H9 (cell line): ENCODE results near the gene FHIP1B. TPM values are rescaled to one million over a fixed set of nuclear protein-coding genes. Genes with fewer than 3 reads are reported as not detected.

ENCODE experiments used
- DNase-seq: peaks from one replicate; pipeline ENCODE4 v3.0.0-alpha.2; 2017
- H2AFZ ChIP-seq: one replicate; pipeline ENCODE4 v1.6.1; 2013; ENCODE audit warnings: mild to moderate bottlenecking, low read length, control low read depth, moderate library complexity
- H2AK5ac ChIP-seq: 2 replicates; pipeline ENCODE4 v1.6.1; 2013; ENCODE audit warnings: low read length, control low read depth, mixed read lengths; ENCODE audit not compliant: insufficient read length
- H2BK120ac ChIP-seq: one replicate; pipeline ENCODE4 v1.6.1; 2013; ENCODE audit warnings: low read depth, mild to moderate bottlenecking, low read length, control low read depth, inconsistent platforms; ENCODE audit not compliant: poor library complexity, severe bottlenecking
- H2BK12ac ChIP-seq: 2 replicates; pipeline ENCODE4 v1.6.1; 2013; ENCODE audit warnings: low read length, control low read depth, mixed read lengths, low read depth; ENCODE audit not compliant: insufficient read length
- H2BK15ac ChIP-seq: 2 replicates; pipeline ENCODE4 v1.6.1; 2013; ENCODE audit warnings: low read depth, low read length, control low read depth
- H2BK20ac ChIP-seq: one replicate; pipeline ENCODE4 v1.6.1; 2013; ENCODE audit warnings: low read depth, mild to moderate bottlenecking, low read length, control low read depth, inconsistent platforms; ENCODE audit not compliant: poor library complexity, severe bottlenecking
- H2BK5ac ChIP-seq: 2 replicates; pipeline ENCODE4 v1.6.1; 2013; ENCODE audit warnings: low read length, control low read depth, mixed read lengths; ENCODE audit not compliant: insufficient read length
- H3K14ac ChIP-seq: 2 replicates; pipeline ENCODE4 v1.6.1; 2013; ENCODE audit warnings: low read length, control low read depth; ENCODE audit not compliant: insufficient read depth
- H3K18ac ChIP-seq: 2 replicates; pipeline ENCODE4 v1.6.1; 2013; ENCODE audit warnings: low read depth, mild to moderate bottlenecking, mixed read lengths, low read length, control low read depth; ENCODE audit not compliant: insufficient read length
- H3K23ac ChIP-seq: 2 replicates; pipeline ENCODE4 v1.6.1; 2013; ENCODE audit warnings: low read length, control low read depth, mixed read lengths, low read depth; ENCODE audit not compliant: insufficient read length
- H3K23me2 ChIP-seq: 2 replicates; pipeline ENCODE4 v1.6.1; 2013; ENCODE audit warnings: low read depth, mild to moderate bottlenecking, mixed read lengths, low read length, control low read depth; ENCODE audit not compliant: insufficient read length, poor library complexity, severe bottlenecking
- H3K27ac ChIP-seq: 2 replicates; pipeline ENCODE4 v1.5.1; 2013; ENCODE audit warnings: low read length, control low read depth, mixed read lengths, low read depth; ENCODE audit not compliant: insufficient read length
- H3K27me3 ChIP-seq: 2 replicates; pipeline ENCODE4 v1.6.1; 2013; ENCODE audit warnings: low read length, control low read depth, inconsistent platforms; ENCODE audit not compliant: insufficient read depth
- H3K4ac ChIP-seq: 2 replicates; pipeline ENCODE4 v1.6.1; 2013; ENCODE audit warnings: low read depth, mild to moderate bottlenecking, control low read depth, inconsistent platforms, low read length, moderate library complexity
- H3K4me1 ChIP-seq: 2 replicates; pipeline ENCODE4 v1.6.1; 2013; ENCODE audit warnings: low read length, control low read depth, inconsistent platforms; ENCODE audit not compliant: insufficient read depth
- H3K4me2 ChIP-seq: 2 replicates; pipeline ENCODE4 v1.6.1; 2013; ENCODE audit warnings: low read length, control low read depth, mixed read lengths; ENCODE audit not compliant: insufficient read length, insufficient read depth
- H3K56ac ChIP-seq: 2 replicates; pipeline ENCODE4 v1.6.1; 2013; ENCODE audit warnings: low read depth, mild to moderate bottlenecking, mixed read lengths, low read length, control low read depth; ENCODE audit not compliant: insufficient read length
- H3K79me1 ChIP-seq: 2 replicates; pipeline ENCODE4 v1.6.1; 2013; ENCODE audit warnings: low read depth, mild to moderate bottlenecking, moderate library complexity, low read length, control low read depth, inconsistent platforms; ENCODE audit not compliant: insufficient read depth, poor library complexity, severe bottlenecking
- H3K79me2 ChIP-seq: 2 replicates; pipeline ENCODE4 v1.6.1; 2013; ENCODE audit warnings: low read length, control low read depth, inconsistent platforms; ENCODE audit not compliant: insufficient read depth
- H3K9ac ChIP-seq: 2 replicates; pipeline ENCODE4 v1.6.1; 2013; ENCODE audit warnings: low read length, control low read depth, mixed read lengths; ENCODE audit not compliant: insufficient read length; ENCODE audit errors: extremely low read depth
- H3K9me3 ChIP-seq: one replicate; pipeline ENCODE4 v1.6.1; 2013; ENCODE audit warnings: low read depth, low read length, inconsistent platforms; ENCODE audit not compliant: control insufficient read depth
- H3T11ph ChIP-seq: one replicate; pipeline ENCODE4 v1.6.1; 2013; ENCODE audit warnings: mild to moderate bottlenecking, low read length, control low read depth, inconsistent platforms
- H4K20me1 ChIP-seq: one replicate; pipeline ENCODE4 v1.6.1; 2013; ENCODE audit not compliant: control insufficient read depth, insufficient read length, insufficient read depth
- H4K5ac ChIP-seq: 2 replicates; pipeline ENCODE4 v1.6.1; 2013; ENCODE audit warnings: low read depth, mild to moderate bottlenecking, mixed read lengths, low read length, control low read depth; ENCODE audit not compliant: insufficient read length
- H4K8ac ChIP-seq: replicated peaks from 2 replicates; pipeline ENCODE4 v1.6.1; 2013; ENCODE audit warnings: low read length, control low read depth, mixed read lengths, low read depth; ENCODE audit not compliant: insufficient read length
- H4K91ac ChIP-seq: 2 replicates; pipeline ENCODE4 v1.6.1; 2013; ENCODE audit warnings: low read depth, mild to moderate bottlenecking, moderate library complexity, mixed read lengths, low read length, control low read depth; ENCODE audit not compliant: insufficient read length
- H3K27ac Mint-ChIP-seq, 3 experiments: 2 replicates in 2 of 3; 3 replicates in 1 of 3; pipeline ENCODE4 v1.8.0; 2020 to 2021; ENCODE audit warnings: mixed read lengths in 3 of 3, mild to moderate bottlenecking in 1 of 3, moderate library complexity in 1 of 3
- H3K27me3 Mint-ChIP-seq: 2 replicates; pipeline ENCODE4 v1.8.0; 2021; ENCODE audit warnings: low read depth, mild to moderate bottlenecking, moderate library complexity, mixed read lengths
- H3K36me3 Mint-ChIP-seq, 3 experiments: 2 replicates in 2 of 3; 3 replicates in 1 of 3; pipeline ENCODE4 v1.8.0; 2020 to 2021; ENCODE audit warnings: low read depth in 3 of 3, mixed read lengths in 3 of 3; ENCODE audit not compliant: insufficient read depth in 1 of 3
- H3K4me1 Mint-ChIP-seq, 2 experiments: 2 replicates each; pipeline ENCODE4 v1.8.0; 2020; ENCODE audit warnings: mixed read lengths in 2 of 2
- H3K4me3 Mint-ChIP-seq, 2 experiments: 2 replicates in 1 of 2; 3 replicates in 1 of 2; pipeline ENCODE4 v1.8.0; 2020 to 2021; ENCODE audit warnings: mild to moderate bottlenecking in 2 of 2, mixed read lengths in 2 of 2, moderate library complexity in 1 of 2
- H3K9me3 Mint-ChIP-seq, 2 experiments: 2 replicates in 1 of 2; 3 replicates in 1 of 2; pipeline ENCODE4 v1.8.0; 2020; ENCODE audit warnings: mild to moderate bottlenecking in 2 of 2, mixed read lengths in 2 of 2, moderate library complexity in 1 of 2
- CTCF ChIP-seq: fragments of 200-600 bp; sonication (generic); conservative IDR thresholded peaks from 3 replicates; pipeline ENCODE4 v1.8.0; 2021; ENCODE audit warnings: antibody characterized with exemption, mild to moderate bottlenecking
- WGBS: extraction: QIAGEN DNeasy Blood & Tissue Kit; methylation state at CpG from one replicate; pipeline ENCODE4 v1.1.7; 2013; ENCODE audit warnings: missing lambda C conversion rate, low lambda C conversion rate, mixed read lengths; ENCODE audit not compliant: insufficient read length; ENCODE audit errors: extremely low coverage; 5-methylcytosine and 5-hydroxymethylcytosine counted together
- total RNA-seq: library from RNA; stranded (reverse); gene quantifications from 2 replicates; pipeline ENCODE4 v1.2.1, GENCODE V29; 2021

FHIP1B gene
- total RNA-seq, 1 experiment from 2014 or later: 28.5 TPM

- Histone ChIP-seq H3K4ac (no peak overlapping the region), H3T11ph (no peak overlapping the region), H3K79me2 (peaks cover 9% of the 10 kb centered on the region; the same call in 1 of the 2 replicates), H2BK5ac (no peak overlapping the region), H3K79me1 (no peaks in the 10 kb centered on the region), H4K91ac (no peak overlapping the region), H3K27ac (no peak overlapping the region), H4K8ac (no peak overlapping the region), H3K4me1 (no peaks in the 10 kb centered on the region), H2BK12ac (no peak overlapping the region), H3K4me2 (no peak overlapping the region), H3K56ac (no peak overlapping the region), H2BK15ac (no peak overlapping the region), H2BK20ac (no peak overlapping the region), H2AFZ (no peak overlapping the region), H3K9ac (no peak overlapping the region), H3K9me3 (no peaks in the 10 kb centered on the region), H3K27me3 (no peaks in the 10 kb centered on the region), H4K20me1 (no peaks in the 10 kb centered on the region), H3K18ac (no peak overlapping the region), H3K23ac (no peak overlapping the region), H2BK120ac (no peak overlapping the region), H4K5ac (no peak overlapping the region), H3K23me2 (no peaks in the 10 kb centered on the region), H2AK5ac (no peak overlapping the region), H3K14ac (no peak overlapping the region)
- no peak for TF ChIP-seq CTCF
- Mint-ChIP-seq H3K36me3 (peaks cover under 1 to 8% (median 6%) of the 10 kb centered on the region in 3 experiments; a peak in 4 of 7 replicates), H3K4me3 (no peak overlapping the region), H3K9me3 (no peaks in the 10 kb centered on the region), H3K4me1 (peaks cover under 1 to 5% of the 10 kb centered on the region in 2 experiments; a peak in 3 of 4 replicates), H3K27ac (no peak overlapping the region), H3K27me3 (no peaks in the 10 kb centered on the region)
- no peak for DNase-seq
- WGBS: no CpG with 5 or more reads among the region's 3 CpGs
Measured at GRCh38 chr11:6228520-6228919, 5.9 kb downstream of the FHIP1B start.
